ENCODE data around the gene CLPSL1.

CLPSL1 gene

GRCh38 chr6:35797837-35798526 lies 17.2 kb downstream of the CLPSL1 start:
- DNase-seq (ENCODE audit: low spot score): no peak

GRCh38 chr6:35798706-35799105 lies 17.9 kb downstream of the CLPSL1 start:
- DNase-seq (ENCODE audit: low spot score): no peak

- DNase-seq (ENCODE audit: low spot score): no peak
These were observed 20.3 kb downstream of the CLPSL1 start for GRCh38 chr6:35801148-35801547.

GRCh38 chr6:35804996-35805736 lies 24.3 kb downstream of the CLPSL1 start, which contains the start of gene LHFPL5:
LHFPL5 (plus strand) TSS chr6:35805352; CDS start chr6:35805671, 319 bp downstream.
- DNase-seq (ENCODE audit: low spot score): peak; percentile 28

GRCh38 chr6:35808688-35809087 lies 27.9 kb downstream of the CLPSL1 start:
- DNase-seq (ENCODE audit: low spot score): no peak

- DNase-seq (ENCODE audit: low spot score): no peak
These were observed 29.0 kb downstream of the CLPSL1 start for GRCh38 chr6:35809809-35810208.

GRCh38 chr6:35810971-35811698 lies 30.3 kb downstream of the CLPSL1 start:
- DNase-seq (ENCODE audit: low spot score): no peak

GRCh38 chr6:35811699-35811995 lies 30.8 kb downstream of the CLPSL1 start:
- no peak for DNase-seq (ENCODE audit: low spot score)

- no peak for DNase-seq (ENCODE audit: low spot score)
These were observed 36.7 kb downstream of the CLPSL1 start for GRCh38 chr6:35817515-35817914.

GRCh38 chr6:35823601-35824000 lies 42.8 kb downstream of the CLPSL1 start:
- no peak for DNase-seq (ENCODE audit: low spot score)

GRCh38 chr6:35824552-35825192 lies 43.9 kb downstream of the CLPSL1 start:
- no peak for DNase-seq (ENCODE audit: low spot score)

GRCh38 chr6:35829306-35829705 lies 48.5 kb downstream of the CLPSL1 start:
- no peak for DNase-seq (ENCODE audit: low spot score)

- no peak for DNase-seq (ENCODE audit: low spot score)
These were observed 50.6 kb downstream of the CLPSL1 start for GRCh38 chr6:35831257-35832007.

- no peak for DNase-seq (ENCODE audit: low spot score)
These were observed 52.7 kb downstream of the CLPSL1 start for GRCh38 chr6:35833536-35833935.

All from hematopoietic multipotent progenitor cell treated with erythropoietin and hydrocortisone succinate and interleukin-3 and kit ligand, for 15 days (in vitro differentiated cells).